Mucosa of descending colon (tissue), 3 donors: Measurements from ENCODE around the gene TEDC2. TPM values are rescaled to one million over a fixed set of nuclear protein-coding genes. Genes with fewer than 3 reads are reported as not detected.
A peak's percentile ranks its signal among the peaks of the same experiment; 100 is the strongest.

Source experiments
- ATAC-seq: fragments of 200-7000 bp; cut with Tn5 transposase; one replicate; pipeline ENCODE4 v1.9.1; 2020; ENCODE audit warnings: mild to moderate bottlenecking, moderate library complexity
- DNase-seq, 3 donors: peaks; one replicate each; pipeline ENCODE4 v3.0.0-alpha.2; 2020
- H3K36me3 ChIP-seq: fragments of 200-600 bp; one replicate; pipeline ENCODE4 v1.8.0; 2021; ENCODE audit warnings: low read depth, mild to moderate bottlenecking
- H3K4me1 ChIP-seq: fragments of 200-600 bp; one replicate; pipeline ENCODE4 v1.8.0; 2021; ENCODE audit warnings: low read depth, mild to moderate bottlenecking
- H3K4me3 ChIP-seq: fragments of 200-600 bp; one replicate; pipeline ENCODE4 v1.8.0; 2021; ENCODE audit warnings: mild to moderate bottlenecking
- H3K9me3 ChIP-seq: fragments of 200-600 bp; one replicate; pipeline ENCODE4 v1.8.0; 2021; ENCODE audit warnings: mild to moderate bottlenecking
- intact Hi-C, 2 donors: fragments of 100-400 bp; cut with DNase I in 1 of 2; cut with micrococcal nuclease in 1 of 2; formaldehyde crosslinking; loops; one replicate each; pipeline versions ENCODE4 v1.11.0 to v1.11.1; 2022; cut with DNase I, micrococcal nuclease
- total RNA-seq, 3 donors: library from RNA; stranded (reverse); fragmentation: NEBNext Ultra II Directional in 2 of 3; extraction: Animal tissue kit (Norgen Biotek cat#: 25700) in 2 of 3; gene quantifications; one replicate each; pipeline versions ENCODE4 v1.2.1 to v1.2.4, GENCODE V29; 2021 to 2023
- TF ChIP-seq, protein P1 (sequence below): fragments of 200-600 bp; IDR thresholded peaks from one replicate; pipeline ENCODE4 v1.8.0; 2022; ENCODE audit warnings: antibody characterized with exemption, mild to moderate bottlenecking
- donor health status: DM: no; HTN: no; CAD: no; lungs with moderate emphysema.
- donor health status: DM: no; HTN: no; CAD: no.
- donor health status: DM: no; HTN: yes; CAD: no.

TEDC2 gene
- total RNA-seq, 3 donors from 2014 or later: 1.1 to 5.5 (median 2.8) TPM

DNA sequence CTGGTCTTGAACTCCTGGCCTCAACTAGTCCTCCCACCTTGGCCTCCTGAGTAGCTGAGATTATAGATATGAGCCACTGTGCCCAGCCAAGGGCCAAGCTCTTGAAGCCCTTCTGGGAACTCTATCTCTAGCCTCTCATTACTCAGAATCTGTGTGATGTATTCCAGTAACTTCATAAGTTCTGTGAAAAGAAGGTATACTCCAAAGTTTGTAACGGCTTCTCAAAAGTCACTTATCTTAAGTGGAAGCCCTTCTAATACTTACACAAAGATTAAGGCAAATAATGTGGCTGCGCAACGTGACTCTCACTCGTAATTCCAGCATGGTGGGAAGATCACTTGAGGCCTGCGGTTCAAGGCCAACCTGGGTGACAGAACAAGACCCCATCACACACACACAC lies 34.7 kb downstream of the TEDC2 start:
- TF ChIP-seq, protein P1, sequence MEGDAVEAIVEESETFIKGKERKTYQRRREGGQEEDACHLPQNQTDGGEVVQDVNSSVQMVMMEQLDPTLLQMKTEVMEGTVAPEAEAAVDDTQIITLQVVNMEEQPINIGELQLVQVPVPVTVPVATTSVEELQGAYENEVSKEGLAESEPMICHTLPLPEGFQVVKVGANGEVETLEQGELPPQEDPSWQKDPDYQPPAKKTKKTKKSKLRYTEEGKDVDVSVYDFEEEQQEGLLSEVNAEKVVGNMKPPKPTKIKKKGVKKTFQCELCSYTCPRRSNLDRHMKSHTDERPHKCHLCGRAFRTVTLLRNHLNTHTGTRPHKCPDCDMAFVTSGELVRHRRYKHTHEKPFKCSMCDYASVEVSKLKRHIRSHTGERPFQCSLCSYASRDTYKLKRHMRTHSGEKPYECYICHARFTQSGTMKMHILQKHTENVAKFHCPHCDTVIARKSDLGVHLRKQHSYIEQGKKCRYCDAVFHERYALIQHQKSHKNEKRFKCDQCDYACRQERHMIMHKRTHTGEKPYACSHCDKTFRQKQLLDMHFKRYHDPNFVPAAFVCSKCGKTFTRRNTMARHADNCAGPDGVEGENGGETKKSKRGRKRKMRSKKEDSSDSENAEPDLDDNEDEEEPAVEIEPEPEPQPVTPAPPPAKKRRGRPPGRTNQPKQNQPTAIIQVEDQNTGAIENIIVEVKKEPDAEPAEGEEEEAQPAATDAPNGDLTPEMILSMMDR: no peak
- Histone ChIP-seq H3K4me1 (peaks cover 6% of the 10 kb centered on the region), H3K36me3 (no peaks in the 10 kb centered on the region), H3K4me3 (no peak overlapping the region), H3K9me3 (no peaks in the 10 kb centered on the region)
- DNase-seq: no peak
- no peak for ATAC-seq
- intact Hi-C loops: loop anchor here in 1 of 2 donors (10.0 kb wide), 1 partner anchor 160 kb away; no protein-coding TSS in a partner anchor

DNA sequence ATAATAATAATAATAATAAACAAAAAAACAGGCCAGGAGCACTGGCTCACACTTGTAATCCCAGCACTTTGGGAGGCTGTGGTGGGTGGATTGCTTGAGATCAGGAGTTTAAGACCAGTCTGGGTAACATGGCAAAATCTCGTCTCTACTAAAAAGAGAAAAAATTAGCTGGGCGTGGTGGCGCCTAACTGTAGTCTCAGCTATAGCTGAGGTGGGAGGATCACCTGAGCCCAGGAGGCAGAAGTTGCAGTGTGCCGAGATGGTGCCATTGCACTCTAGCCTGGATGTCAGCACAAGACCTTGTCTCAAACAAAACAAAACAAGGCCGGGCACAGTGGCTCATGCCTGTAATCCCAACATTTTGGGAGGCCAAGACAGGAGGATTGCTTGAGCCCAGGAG lies 35.1 kb downstream of the TEDC2 start:
- intact Hi-C loops: loop anchor here in 1 of 2 donors (10.0 kb wide), 1 partner anchor 160 kb away; no protein-coding TSS in a partner anchor
- no peaks in the 10 kb centered on the region for H3K36me3 ChIP-seq
- H3K9me3 ChIP-seq: no peaks in the 10 kb centered on the region
- TF ChIP-seq, protein P1: no peak
- H3K4me1 ChIP-seq: peaks cover 6% of the 10 kb centered on the region
- no peak overlapping the region for H3K4me3 ChIP-seq
- ATAC-seq (no peak), DNase-seq (no peak)

DNA sequence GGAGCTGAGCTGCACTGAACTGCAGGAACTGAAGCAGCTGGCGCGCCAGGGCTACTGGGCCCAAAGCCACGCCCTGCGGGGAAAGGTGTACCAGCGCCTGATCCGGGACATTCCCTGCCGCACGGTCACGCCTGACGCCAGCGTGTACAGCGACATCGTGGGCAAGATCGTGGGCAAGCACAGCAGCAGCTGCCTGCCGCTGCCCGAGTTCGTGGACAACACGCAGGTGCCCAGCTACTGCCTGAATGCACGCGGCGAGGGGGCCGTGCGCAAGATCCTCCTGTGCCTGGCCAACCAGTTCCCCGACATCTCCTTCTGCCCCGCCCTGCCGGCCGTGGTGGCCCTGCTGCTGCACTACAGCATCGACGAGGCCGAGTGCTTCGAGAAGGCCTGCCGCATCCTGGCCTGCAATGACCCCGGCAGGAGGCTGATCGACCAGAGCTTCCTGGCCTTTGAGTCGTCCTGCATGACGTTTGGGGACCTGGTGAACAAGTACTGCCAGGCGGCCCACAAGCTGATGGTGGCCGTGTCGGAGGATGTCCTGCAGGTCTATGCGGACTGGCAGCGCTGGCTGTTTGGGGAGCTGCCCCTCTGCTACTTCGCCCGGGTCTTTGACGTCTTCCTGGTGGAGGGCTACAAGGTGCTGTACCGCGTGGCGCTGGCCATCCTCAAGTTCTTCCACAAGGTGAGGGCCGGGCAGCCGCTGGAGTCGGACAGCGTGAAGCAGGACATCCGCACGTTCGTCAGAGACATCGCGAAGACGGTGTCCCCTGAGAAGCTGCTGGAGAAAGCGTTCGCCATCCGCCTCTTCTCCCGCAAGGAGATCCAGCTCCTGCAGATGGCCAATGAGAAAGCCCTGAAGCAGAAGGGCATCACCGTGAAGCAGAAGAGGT lies 36.6 kb downstream of the TEDC2 start:
- H3K36me3 ChIP-seq: no peaks in the 10 kb centered on the region
- DNase-seq: peak in 1 of 3 donors; percentile 55
- TF ChIP-seq, protein P1: no peak
- ATAC-seq: no peak
- H3K4me1 ChIP-seq: peaks cover 8% of the 10 kb centered on the region
- H3K4me3 ChIP-seq: no peak overlapping the region
- no peaks in the 10 kb centered on the region for H3K9me3 ChIP-seq
- intact Hi-C loops: loop anchor here in 1 of 2 donors (10.0 kb wide), 1 partner anchor 162 kb away; no protein-coding TSS in a partner anchor

DNA sequence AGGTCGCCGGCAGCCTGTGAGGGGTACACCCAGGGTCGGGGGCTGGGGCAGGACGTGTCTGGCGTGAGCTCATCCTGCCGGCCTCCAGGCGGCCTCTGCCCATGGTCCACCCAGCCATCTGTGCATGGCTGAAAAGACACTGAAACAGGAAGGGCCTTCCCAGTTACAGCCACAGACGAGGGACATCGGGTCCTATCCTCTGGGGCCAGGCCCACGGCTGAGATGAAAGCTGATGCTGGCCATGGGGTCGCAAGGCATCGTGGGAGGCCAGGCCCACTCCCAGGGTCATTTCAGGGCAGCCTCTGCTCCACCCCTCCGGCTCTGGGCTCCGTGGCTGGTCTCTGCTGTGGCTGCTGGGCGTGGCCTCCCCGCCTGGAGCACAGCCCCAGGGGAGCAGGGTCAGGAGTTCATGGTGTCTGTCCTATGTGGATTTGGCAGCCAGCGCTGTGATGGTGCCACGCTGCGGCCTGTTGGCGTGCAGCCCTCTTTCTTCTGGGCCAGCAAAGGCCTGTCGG lies 37.3 kb downstream of the TEDC2 start:
- no peaks in the 10 kb centered on the region for H3K9me3 ChIP-seq
- peaks cover 12% of the 10 kb centered on the region for H3K4me1 ChIP-seq
- DNase-seq (peak in 2 of 3 donors; percentile 38 to 61), ATAC-seq (peak; percentile 9)
- no peaks in the 10 kb centered on the region for H3K36me3 ChIP-seq
- TF ChIP-seq, protein P1: no peak
- H3K4me3 ChIP-seq: no peak overlapping the region
- intact Hi-C loops: loop anchor here in 1 of 2 donors (10.0 kb wide), 1 partner anchor 162 kb away; no protein-coding TSS in a partner anchor

DNA sequence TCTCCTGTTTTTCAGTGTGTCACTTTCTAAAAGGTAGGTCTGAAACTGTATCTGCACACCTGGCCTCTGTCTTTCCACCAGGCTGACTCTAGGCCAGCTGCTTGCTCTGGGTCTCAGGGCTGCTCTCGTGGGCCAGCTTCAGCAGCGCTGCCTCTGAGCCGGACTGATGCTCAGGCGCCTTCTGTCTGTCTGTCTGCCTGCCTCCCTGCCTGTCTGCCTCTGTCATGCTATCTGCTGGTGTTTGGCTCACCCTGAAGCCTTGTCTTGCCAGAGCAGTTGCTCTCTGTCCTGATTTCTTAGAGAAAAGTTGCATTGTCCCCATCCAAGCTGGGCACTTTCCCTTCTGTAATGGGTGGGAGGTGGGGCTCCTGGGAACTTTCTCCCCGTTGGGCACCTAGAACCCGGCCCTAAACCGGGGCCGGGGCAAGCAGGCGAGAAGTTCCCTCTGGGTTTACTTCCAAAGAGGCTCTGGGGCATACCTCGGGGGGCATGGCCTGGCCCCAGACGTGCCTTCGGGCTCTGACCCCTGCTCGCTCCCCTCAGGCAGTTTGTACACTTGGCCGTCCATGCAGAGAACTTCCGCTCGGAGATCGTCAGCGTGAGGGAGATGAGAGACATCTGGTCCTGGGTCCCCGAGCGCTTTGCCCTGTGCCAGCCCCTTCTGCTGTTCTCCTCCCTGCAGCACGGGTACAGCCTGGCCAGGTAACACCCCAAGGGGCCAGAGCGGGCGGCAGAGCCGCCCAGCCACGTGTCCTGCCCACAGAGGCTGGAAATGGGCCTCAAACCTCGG lies 38.0 kb downstream of the TEDC2 start:
- Histone ChIP-seq H3K9me3 (no peaks in the 10 kb centered on the region), H3K36me3 (no peaks in the 10 kb centered on the region), H3K4me1 (peaks cover 12% of the 10 kb centered on the region), H3K4me3 (no peak overlapping the region)
- TF ChIP-seq, protein P1: no peak
- DNase-seq: no peak
- intact Hi-C loops: loop anchor here in 1 of 2 donors (10.0 kb wide), 1 partner anchor 163 kb away; no protein-coding TSS in a partner anchor
- no peak for ATAC-seq
